K562 (cell line): ENCODE data around the gene SMAP2. TPM values are rescaled to one million over a fixed set of nuclear protein-coding genes. Genes with fewer than 3 reads are reported as not detected.

ENCODE experiments used
- CHD1 ChIP-seq: fragments of 200-600 bp; sonication (generic); IDR thresholded peaks from one replicate; pipeline ENCODE4 v1.6.1; 2012; ENCODE audit warnings: mild to moderate bottlenecking, moderate library complexity, low read length, inconsistent platforms
- CHD2 ChIP-seq: IDR thresholded peaks from 2 replicates; pipeline ENCODE4 v1.6.1; 2011; ENCODE audit warnings: low read depth, low read length
- CSDE1 ChIP-seq, 2 experiments: fragments of 450-650 bp; IDR thresholded peaks; 2 replicates each; pipeline ENCODE4 v1.6.1; 2016; ENCODE audit warnings: mild to moderate bottlenecking in 1 of 2
- FOXO4 ChIP-seq: fragments of 450-650 bp; formaldehyde crosslinking; IDR thresholded peaks from 2 replicates; pipeline ENCODE4 v1.4.0; 2020; ENCODE audit warnings: mild to moderate bottlenecking, moderate library complexity
- HOXB6 ChIP-seq: fragments of 250-450 bp; sonication (Bioruptor Pico); IDR thresholded peaks from 2 replicates; pipeline ENCODE4 v1.5.1; 2022; ENCODE audit warnings: mild to moderate bottlenecking, borderline replicate concordance
- IRF1 ChIP-seq: sonication (generic); formaldehyde crosslinking; IDR thresholded peaks from 2 replicates; pipeline ENCODE4 v1.8.0; 2022; ENCODE audit warnings: missing genetic modification reagents, mild to moderate bottlenecking, borderline replicate concordance
- MGA ChIP-seq: fragments of 450-650 bp; IDR thresholded peaks from 2 replicates; pipeline ENCODE4 v1.6.1; 2016; ENCODE audit warnings: mild to moderate bottlenecking, moderate library complexity
- PCBP1 ChIP-seq: fragments of 200-400 bp; formaldehyde crosslinking; IDR thresholded peaks from 2 replicates; pipeline ENCODE4 v1.6.1; 2018; ENCODE audit warnings: mild to moderate bottlenecking, low read depth, low read length; ENCODE audit not compliant: poor library complexity, severe bottlenecking
- RBM14 ChIP-seq: fragments of 200-400 bp; formaldehyde crosslinking; IDR thresholded peaks from 2 replicates; pipeline ENCODE4 v1.6.1; 2018; ENCODE audit warnings: low read depth, mild to moderate bottlenecking, low read length, moderate library complexity, borderline replicate concordance; ENCODE audit not compliant: insufficient read depth
- TBL1XR1 ChIP-seq, 2 experiments: IDR thresholded peaks; 2 replicates each; pipeline ENCODE4 v1.6.1; 2012; ENCODE audit warnings: improper control_type of control experiment in 2 of 2, low read length in 2 of 2, mild to moderate bottlenecking in 1 of 2
- ZFX ChIP-seq: sonication (generic); formaldehyde crosslinking; IDR thresholded peaks from 2 replicates; pipeline ENCODE4 v1.8.0; 2022; ENCODE audit warnings: mild to moderate bottlenecking, missing genetic modification reagents, moderate library complexity
- polyA plus RNA-seq, 8 experiments: library from polyadenylated mRNA; depleted of rRNA in 4 of 8; stranded (reverse) in 5 of 8; unstranded in 3 of 8; fragments of >200 nt; fragmentation: Nextera tagmentation in 2 of 8; fragmentation: Illumina TruSeq in 1 of 8; extraction: Ambion mirVana in 2 of 8; extraction: Trizol in 1 of 8; gene quantifications; 2 replicates each; pipeline versions ENCODE4 v1.2.1 to v1.2.3, GENCODE V29; 2011 to 2014; ENCODE audit warnings: inconsistent platforms in 1 of 8, missing spikeins in 1 of 8
- total RNA-seq, 7 experiments: library from RNA; depleted of rRNA in 6 of 7; stranded (reverse); fragments of >200 nt in 6 of 7; fragmentation: Illumina TruSeq in 2 of 7; extraction: Trizol in 2 of 7; gene quantifications; 2 replicates each; pipeline versions ENCODE4 v1.2.1 to v1.2.3, GENCODE V29; 2011 to 2021; ENCODE audit warnings: low replicate concordance in 1 of 7

Gene SMAP2
- total and polyA plus RNA-seq, 9 of the 15 experiments (the other 6 are each of a cell fraction or from before 2014, with no cell fraction given): 38.7 to 212 (median 94.1) TPM

- TF ChIP-seq MGA: no peak
- TF ChIP-seq TBL1XR1 (IDR thresholded peaks at IDR 0.05; ENCODE audit: low read length in 2 of 2): peak in 1 of 2 experiments; percentile 88; a peak in 2 of 4 replicates
- no peak for TF ChIP-seq CHD2
- no peak for TF ChIP-seq RBM14
- no peak for TF ChIP-seq HOXB6 (CRISPR knock-in tag)
- no peak for TF ChIP-seq FOXO4 (CRISPR knock-in tag)
- no peak for TF ChIP-seq CSDE1 (IDR thresholded peaks at IDR 0.05)
- TF ChIP-seq PCBP1: no peak
- no peak for TF ChIP-seq ZFX (CRISPR knock-in tag)
- no peak for TF ChIP-seq CHD1
- no peak for TF ChIP-seq IRF1 (CRISPR knock-in tag)
Observed at GRCh38 chr1:40399984-40400704, 26.6 kb downstream of the SMAP2 start (continued).
